CD4-positive, alpha-beta T cell treated with Interleukin-2 at 100 ng/mL for 4 hours (primary cell): ENCODE measurements around the gene PPP1R14D.

Source experiments
- DNase-seq: peaks from one replicate; pipeline ENCODE4 v3.0.0-alpha.2; 2020; ENCODE audit warnings: low spot score

Gene PPP1R14D

GRCh38 chr15:40852529-40852928, 24.0 kb upstream of the PPP1R14D start:
- DNase-seq: no peak

- no peak for DNase-seq
These were observed 22.1 kb upstream of the PPP1R14D start for GRCh38 chr15:40850576-40851112.

GRCh38 chr15:40847223-40847961, 18.9 kb upstream of the PPP1R14D start:
- DNase-seq: peak; percentile 5

- no peak for DNase-seq
These were observed 18.3 kb upstream of the PPP1R14D start for GRCh38 chr15:40846841-40847222.

GRCh38 chr15:40845511-40846284, 17.2 kb upstream of the PPP1R14D start:
- no peak for DNase-seq

GRCh38 chr15:40845036-40845435, 16.5 kb upstream of the PPP1R14D start:
- DNase-seq: no peak

GRCh38 chr15:40844696-40845030, 16.2 kb upstream of the PPP1R14D start:
- DNase-seq: peak; percentile 23

- peak; percentile 35 for DNase-seq
These were observed 15.6 kb upstream of the PPP1R14D start, which contains the start of gene SPINT1 for GRCh38 chr15:40843885-40844695. SPINT1 (plus strand) TSS chr15:40844048; CDS start chr15:40844555, 507 bp downstream.

GRCh38 chr15:40843261-40843884, 14.9 kb upstream of the PPP1R14D start:
- no peak for DNase-seq

- DNase-seq: no peak
These were observed 13.2 kb upstream of the PPP1R14D start for GRCh38 chr15:40841741-40842140.

- DNase-seq: no peak
These were observed 10.2 kb upstream of the PPP1R14D start for GRCh38 chr15:40838756-40839155.

- DNase-seq: no peak
These were observed 7.5 kb upstream of the PPP1R14D start for GRCh38 chr15:40836020-40836419.

GRCh38 chr15:40832903-40833302, 4.4 kb upstream of the PPP1R14D start:
- DNase-seq: no peak

GRCh38 chr15:40831861-40832260, 3.4 kb upstream of the PPP1R14D start:
- DNase-seq: no peak

- DNase-seq: no peak
These were observed 2.4 kb upstream of the PPP1R14D start for GRCh38 chr15:40830884-40831283.

- DNase-seq: no peak
These were observed 607 bp upstream of the PPP1R14D start for GRCh38 chr15:40829115-40829514.

GRCh38 chr15:40826423-40827075, 2.0 kb downstream of the PPP1R14D start:
- no peak for DNase-seq

GRCh38 chr15:40825661-40826422, 2.7 kb downstream of the PPP1R14D start:
- DNase-seq: no peak

GRCh38 chr15:40823572-40824343, 4.8 kb downstream of the PPP1R14D start:
- no peak for DNase-seq

- DNase-seq: no peak
These were observed 7.3 kb downstream of the PPP1R14D start for GRCh38 chr15:40821195-40821594.
